ENCODE results near the gene DNAJC3. TPM values are rescaled to one million over a fixed set of nuclear protein-coding genes. Genes with fewer than 3 reads are reported as not detected.
"Not testable (repeated sequence)": the region's sequence is repeated elsewhere in the genome, so short reads cannot be mapped to it uniquely, and the experiment has no call there.

Gene DNAJC3
- total RNA-seq, 4 donors from 2014 or later: 27.1 to 33.5 (median 30.7) TPM

DNA sequence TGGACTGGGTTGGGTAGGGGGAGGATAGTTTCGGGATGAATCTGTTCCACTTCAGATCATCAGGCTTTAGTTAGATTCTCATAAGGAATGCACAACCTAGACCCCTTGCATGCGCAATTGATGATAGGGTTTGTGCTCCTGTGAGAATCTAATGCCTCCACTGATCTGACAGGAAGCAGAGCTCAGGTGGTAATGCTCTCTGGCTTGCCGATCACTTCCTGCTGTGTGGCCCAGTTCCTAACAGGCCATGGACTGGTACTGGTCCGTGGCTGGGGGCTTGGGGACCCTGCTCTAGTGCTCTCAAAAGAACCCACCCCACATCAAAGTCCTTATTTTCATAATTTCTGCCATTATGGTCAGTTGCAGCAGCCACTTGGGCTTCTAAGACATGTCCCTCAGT is 30.1 kb downstream of the DNAJC3 start:
- 82% methylated on average over 4 of the region's 4 CpGs for WGBS
- TF ChIP-seq CTCF (IDR thresholded peaks at IDR 0.05) (no peak), POLR2A (IDR thresholded peaks at IDR 0.05) (no peak), POLR2AphosphoS5 (IDR thresholded peaks at IDR 0.05) (no peak), EP300 (IDR thresholded peaks at IDR 0.05) (no peak)
- H3K36me3 ChIP-seq: peaks cover 25% of the 10 kb centered on the region
- no peaks in the 10 kb centered on the region for H3K9me3 ChIP-seq
- H3K27ac ChIP-seq: no peak overlapping the region
- peaks cover 10% of the 10 kb centered on the region for H3K4me1 ChIP-seq
- H3K4me3 ChIP-seq: no peak overlapping the region
- no peaks in the 10 kb centered on the region for H3K27me3 ChIP-seq
- DNase-seq (ENCODE audit: low spot score in 2 of 2): no peak

DNA sequence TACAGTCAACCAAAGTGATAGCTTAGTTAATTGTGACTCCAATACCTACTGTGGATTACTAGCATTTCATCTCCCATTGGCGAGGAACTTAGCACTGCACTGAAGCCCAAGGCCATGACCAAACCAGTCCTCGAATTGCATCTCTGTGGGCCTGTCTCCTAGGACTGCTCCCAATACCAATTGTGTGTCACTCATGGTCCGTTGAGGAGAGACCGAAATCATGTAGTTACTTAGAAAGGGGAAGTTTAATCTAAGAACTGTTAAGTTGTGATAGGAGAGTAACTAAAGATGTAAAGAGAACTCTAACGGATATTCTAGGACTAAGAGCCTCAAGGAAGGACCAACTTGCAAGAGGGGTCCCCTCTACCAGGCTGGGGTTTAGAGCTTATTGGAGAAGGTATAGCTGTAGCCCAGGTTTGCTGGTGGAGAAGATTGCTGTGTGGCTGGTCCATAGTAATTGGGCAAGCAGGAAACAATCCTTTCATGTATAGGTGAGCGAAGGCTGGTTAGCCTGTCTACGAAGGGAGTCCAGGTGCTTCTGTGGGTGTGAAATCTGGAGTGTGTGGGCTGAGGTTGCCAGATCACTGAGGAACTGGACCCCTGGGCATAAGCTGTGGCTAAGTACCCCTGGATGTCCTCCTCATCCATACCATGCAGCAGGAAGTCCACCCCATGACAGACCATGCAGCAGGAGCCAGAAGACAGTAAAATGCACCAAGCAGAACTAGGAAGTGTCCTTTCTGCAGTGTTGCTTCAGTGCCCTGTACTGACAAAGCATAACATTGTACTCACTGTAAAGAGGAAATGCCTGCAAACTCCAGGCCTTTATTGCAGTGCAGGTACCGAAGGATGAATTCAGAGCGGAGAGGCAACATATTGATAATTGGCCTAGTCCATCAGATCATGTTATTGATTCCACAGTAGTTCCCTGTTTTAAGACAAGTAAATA is 30.8 kb downstream of the DNAJC3 start:
- H3K4me1 ChIP-seq: peaks cover 10% of the 10 kb centered on the region
- 90% methylated on average over 9 of the region's 9 CpGs for WGBS
- no peak for TF ChIP-seq EP300 (IDR thresholded peaks at IDR 0.05)
- no peak for TF ChIP-seq POLR2AphosphoS5 (IDR thresholded peaks at IDR 0.05)
- TF ChIP-seq POLR2A (IDR thresholded peaks at IDR 0.05): no peak
- TF ChIP-seq CTCF (IDR thresholded peaks at IDR 0.05): no peak
- DNase-seq (ENCODE audit: low spot score in 2 of 2): no peak
- H3K4me3 ChIP-seq: no peak overlapping the region
- H3K27ac ChIP-seq: no peak overlapping the region
- no peaks in the 10 kb centered on the region for H3K27me3 ChIP-seq
- H3K9me3 ChIP-seq: no peaks in the 10 kb centered on the region
- peaks cover 31% of the 10 kb centered on the region for H3K36me3 ChIP-seq

- no peak overlapping the region for H3K27ac ChIP-seq
- H3K9me3 ChIP-seq: no peaks in the 10 kb centered on the region
- peaks cover 10% of the 10 kb centered on the region for H3K4me1 ChIP-seq
- no peaks in the 10 kb centered on the region for H3K27me3 ChIP-seq
- peaks cover 38% of the 10 kb centered on the region for H3K36me3 ChIP-seq
- no peak overlapping the region for H3K4me3 ChIP-seq
- WGBS: 84% methylated on average over 5 of the region's 5 CpGs
- TF ChIP-seq EP300 (IDR thresholded peaks at IDR 0.05) (no peak), CTCF (IDR thresholded peaks at IDR 0.05) (no peak), POLR2A (IDR thresholded peaks at IDR 0.05) (no peak), POLR2AphosphoS5 (IDR thresholded peaks at IDR 0.05) (no peak)
- DNase-seq (ENCODE audit: low spot score in 2 of 2): no peak
Measured at GRCh38 chr13:95708391-95708774, 31.4 kb downstream of the DNAJC3 start.

DNA sequence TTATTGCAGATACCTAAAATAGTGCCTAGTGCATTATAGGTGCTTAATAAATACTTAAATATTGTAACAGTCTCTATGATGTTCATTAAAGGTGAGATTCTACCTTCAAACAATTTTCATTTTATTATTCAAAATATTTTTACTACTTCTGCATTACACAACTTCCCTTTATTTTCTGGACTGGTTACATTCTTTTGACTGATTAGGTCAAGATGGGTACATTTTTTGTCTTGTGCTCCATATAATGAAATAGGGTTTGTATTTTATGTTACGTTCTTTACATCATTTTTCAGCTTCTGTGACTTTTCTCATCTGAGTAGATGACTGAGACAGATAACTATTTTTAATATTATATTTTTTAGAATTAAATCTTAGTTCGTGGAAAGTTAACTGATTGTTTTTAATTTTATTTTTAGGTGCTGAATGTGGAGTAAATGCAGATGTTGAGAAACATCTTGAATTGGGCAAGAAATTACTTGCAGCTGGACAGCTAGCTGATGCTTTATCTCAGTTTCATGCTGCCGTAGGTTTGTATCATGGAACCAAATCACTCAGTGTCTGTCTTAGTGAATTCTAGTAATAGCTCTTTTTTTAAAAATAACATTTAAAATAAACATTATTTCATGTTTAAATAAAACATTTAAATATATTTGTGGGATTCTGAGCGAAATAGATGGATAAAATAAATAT is 32.0 kb downstream of the DNAJC3 start:
- Histone ChIP-seq H3K9me3 (no peaks in the 10 kb centered on the region), H3K36me3 (peaks cover 43% of the 10 kb centered on the region), H3K27ac (no peak overlapping the region), H3K27me3 (no peaks in the 10 kb centered on the region), H3K4me1 (peaks cover 10% of the 10 kb centered on the region), H3K4me3 (no peak overlapping the region)
- 73% methylated on average over 4 of the region's 4 CpGs for WGBS
- no peak for DNase-seq (ENCODE audit: low spot score in 2 of 2)
- no peak for TF ChIP-seq POLR2A (IDR thresholded peaks at IDR 0.05)
- TF ChIP-seq POLR2AphosphoS5 (IDR thresholded peaks at IDR 0.05): no peak
- no peak for TF ChIP-seq CTCF (IDR thresholded peaks at IDR 0.05)
- no peak for TF ChIP-seq EP300 (IDR thresholded peaks at IDR 0.05)

GRCh38 chr13:95710313-95710712 is 33.4 kb downstream of the DNAJC3 start:
- no peaks in the 10 kb centered on the region for H3K27me3 ChIP-seq
- no peak for TF ChIP-seq POLR2AphosphoS5 (IDR thresholded peaks at IDR 0.05)
- TF ChIP-seq POLR2A (IDR thresholded peaks at IDR 0.05): no peak
- no peak for TF ChIP-seq EP300 (IDR thresholded peaks at IDR 0.05)
- H3K27ac ChIP-seq: no peak overlapping the region
- H3K9me3 ChIP-seq: no peaks in the 10 kb centered on the region
- 78% methylated on average over 2 of the region's 2 CpGs for WGBS
- DNase-seq (ENCODE audit: low spot score in 2 of 2): no peak
- H3K4me3 ChIP-seq: no peak overlapping the region
- peaks cover 10% of the 10 kb centered on the region for H3K4me1 ChIP-seq
- H3K36me3 ChIP-seq: peaks cover 46% of the 10 kb centered on the region

- H3K27ac ChIP-seq; DNase-seq (ENCODE audit: low spot score in 2 of 2); H3K9me3 ChIP-seq; H3K4me3 ChIP-seq; H3K4me1 ChIP-seq; H3K27me3 ChIP-seq: not testable (repeated sequence)
- WGBS: 83% methylated on average over 4 of the region's 4 CpGs
- H3K36me3 ChIP-seq: peaks cover 47% of the 10 kb centered on the region
Measured at GRCh38 chr13:95712846-95713245, 35.9 kb downstream of the DNAJC3 start.
